Nephron (organoid): ENCODE measurements around the gene RHO.

Source experiments
- H3K27ac Mint-ChIP-seq, 3 experiments: 2 replicates each; pipeline ENCODE4 v1.8.0; 2020; ENCODE audit warnings: mixed read lengths in 3 of 3, mild to moderate bottlenecking in 2 of 3, moderate library complexity in 1 of 3
- H3K27me3 Mint-ChIP-seq: 2 replicates; pipeline ENCODE4 v1.8.0; 2021; ENCODE audit warnings: low read depth, mild to moderate bottlenecking, moderate library complexity, mixed read lengths
- H3K36me3 Mint-ChIP-seq: 2 replicates; pipeline ENCODE4 v1.8.0; 2020; ENCODE audit warnings: low read depth, mixed read lengths
- H3K4me1 Mint-ChIP-seq: 2 replicates; pipeline ENCODE4 v1.8.0; 2020; ENCODE audit warnings: mixed read lengths
- H3K4me3 Mint-ChIP-seq, 3 experiments: 2 replicates each; pipeline ENCODE4 v1.8.0; 2020; ENCODE audit warnings: mild to moderate bottlenecking in 3 of 3, mixed read lengths in 3 of 3, moderate library complexity in 2 of 3
- H3K9me3 Mint-ChIP-seq: 2 replicates; pipeline ENCODE4 v1.8.0; 2020; ENCODE audit warnings: mixed read lengths
- CTCF ChIP-seq, 3 experiments: fragments of 200-600 bp; sonication (generic); IDR thresholded peaks; one replicate each; pipeline ENCODE4 v1.5.0; 2021; ENCODE audit warnings: antibody characterized with exemption in 3 of 3; ENCODE audit not compliant: unreplicated experiment in 3 of 3

Gene RHO

GRCh38 chr3:129505341-129505740 is 23.1 kb upstream of the RHO start:
- no peaks in the 10 kb centered on the region for H3K9me3 Mint-ChIP-seq
- H3K4me3 Mint-ChIP-seq, result no peak overlapping the region
- no peak overlapping the region for H3K27ac Mint-ChIP-seq
- no peak for TF ChIP-seq CTCF (IDR thresholded peaks at IDR 0.05; ENCODE audit: unreplicated experiment in 3 of 3)
- no peaks in the 10 kb centered on the region for H3K27me3 Mint-ChIP-seq
- peaks cover 56% of the 10 kb centered on the region for H3K36me3 Mint-ChIP-seq
- H3K4me1 Mint-ChIP-seq, result peaks cover 41% of the 10 kb centered on the region

- Mint-ChIP-seq H3K27ac (no peak overlapping the region), H3K9me3 (no peaks in the 10 kb centered on the region), H3K36me3 (peaks cover 52% of the 10 kb centered on the region), H3K27me3 (no peaks in the 10 kb centered on the region), H3K4me1 (peaks cover 38% of the 10 kb centered on the region), H3K4me3 (no peak overlapping the region)
- TF ChIP-seq CTCF (IDR thresholded peaks at IDR 0.05; ENCODE audit: unreplicated experiment in 3 of 3), result no peak
These were observed 22.2 kb upstream of the RHO start for GRCh38 chr3:129506231-129506742.

GRCh38 chr3:129507181-129507831 is 21.1 kb upstream of the RHO start:
- Mint-ChIP-seq H3K4me1 (peaks cover 30% of the 10 kb centered on the region), H3K36me3 (peaks cover 55% of the 10 kb centered on the region), H3K9me3 (no peaks in the 10 kb centered on the region), H3K4me3 (no peak overlapping the region), H3K27ac (peak overlapping the region in 2 of 3 experiments; percentile 57 to 64), H3K27me3 (no peaks in the 10 kb centered on the region)
- no peak for TF ChIP-seq CTCF (IDR thresholded peaks at IDR 0.05; ENCODE audit: unreplicated experiment in 3 of 3)

GRCh38 chr3:129512595-129512994 is 15.8 kb upstream of the RHO start:
- no peak for TF ChIP-seq CTCF (IDR thresholded peaks at IDR 0.05; ENCODE audit: unreplicated experiment in 3 of 3)
- peaks cover 2% of the 10 kb centered on the region for H3K4me1 Mint-ChIP-seq
- no peaks in the 10 kb centered on the region for H3K27me3 Mint-ChIP-seq
- no peak overlapping the region for H3K27ac Mint-ChIP-seq
- peaks cover 49% of the 10 kb centered on the region for H3K36me3 Mint-ChIP-seq
- H3K4me3 Mint-ChIP-seq, result no peak overlapping the region
- no peaks in the 10 kb centered on the region for H3K9me3 Mint-ChIP-seq

GRCh38 chr3:129513705-129514104 is 14.7 kb upstream of the RHO start:
- Mint-ChIP-seq H3K36me3 (peaks cover 45% of the 10 kb centered on the region), H3K4me1 (no peaks in the 10 kb centered on the region), H3K4me3 (no peak overlapping the region), H3K27me3 (no peaks in the 10 kb centered on the region), H3K9me3 (no peaks in the 10 kb centered on the region), H3K27ac (no peak overlapping the region)
- no peak for TF ChIP-seq CTCF (IDR thresholded peaks at IDR 0.05; ENCODE audit: unreplicated experiment in 3 of 3)

GRCh38 chr3:129514110-129514509 is 14.3 kb upstream of the RHO start:
- no peak overlapping the region for H3K4me3 Mint-ChIP-seq
- no peak overlapping the region for H3K27ac Mint-ChIP-seq
- no peaks in the 10 kb centered on the region for H3K4me1 Mint-ChIP-seq
- no peaks in the 10 kb centered on the region for H3K27me3 Mint-ChIP-seq
- peaks cover 44% of the 10 kb centered on the region for H3K36me3 Mint-ChIP-seq
- no peaks in the 10 kb centered on the region for H3K9me3 Mint-ChIP-seq
- TF ChIP-seq CTCF (IDR thresholded peaks at IDR 0.05; ENCODE audit: unreplicated experiment in 3 of 3), result no peak
